ENCODE results near the gene AMH. TPM values are rescaled to one million over a fixed set of nuclear protein-coding genes. Genes with fewer than 3 reads are reported as not detected.

AMH gene
- total and polyA plus RNA-seq, 2 experiments from 2014 or later, result 1.9 to 6.8 TPM

GRCh38 chr19:2276429-2276986 lies 27.4 kb downstream of the AMH start:
- ATAC-seq (no peak), DNase-seq (ENCODE audit: low spot score) (no peak)
- no peak overlapping the region for H3K4me2 ChIP-seq
- no peak overlapping the region for H3K27ac ChIP-seq (ENCODE audit: low read depth)
- H3K27me3 Mint-ChIP-seq (ENCODE audit: insufficient read depth, low read depth, poor library complexity), result peaks cover 21% of the 10 kb centered on the region
- H3K36me3 Mint-ChIP-seq (ENCODE audit: low read depth), result peaks cover 31% of the 10 kb centered on the region
- H3K4me1 Mint-ChIP-seq, result peaks cover 22% of the 10 kb centered on the region
- H3F3A ChIP-seq (replicated peaks; ENCODE audit: low read depth), result peaks cover 36% of the 10 kb centered on the region
- no peak overlapping the region for H3K4me3 ChIP-seq
- TF ChIP-seq NANOG (IDR thresholded peaks at IDR 0.05; ENCODE audit: borderline replicate concordance) (no peak), EZH2phosphoT487 (IDR thresholded peaks at IDR 0.05; ENCODE audit: unreplicated experiment) (no peak), ZNF114 (CRISPR knock-in tag; IDR thresholded peaks at IDR 0.05) (no peak), EZH2 (IDR thresholded peaks at IDR 0.05; ENCODE audit: low read depth, unreplicated experiment) (no peak), POLR2AphosphoS5 (IDR thresholded peaks at IDR 0.05; ENCODE audit: low read depth) (no peak), JUNB (IDR thresholded peaks at IDR 0.05; ENCODE audit: unreplicated experiment) (no peak)
- TF ChIP-seq, protein P1, sequence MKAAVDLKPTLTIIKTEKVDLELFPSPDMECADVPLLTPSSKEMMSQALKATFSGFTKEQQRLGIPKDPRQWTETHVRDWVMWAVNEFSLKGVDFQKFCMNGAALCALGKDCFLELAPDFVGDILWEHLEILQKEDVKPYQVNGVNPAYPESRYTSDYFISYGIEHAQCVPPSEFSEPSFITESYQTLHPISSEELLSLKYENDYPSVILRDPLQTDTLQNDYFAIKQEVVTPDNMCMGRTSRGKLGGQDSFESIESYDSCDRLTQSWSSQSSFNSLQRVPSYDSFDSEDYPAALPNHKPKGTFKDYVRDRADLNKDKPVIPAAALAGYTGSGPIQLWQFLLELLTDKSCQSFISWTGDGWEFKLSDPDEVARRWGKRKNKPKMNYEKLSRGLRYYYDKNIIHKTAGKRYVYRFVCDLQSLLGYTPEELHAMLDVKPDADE (IDR thresholded peaks at IDR 0.05), result no peak
- TF ChIP-seq, protein P2, sequence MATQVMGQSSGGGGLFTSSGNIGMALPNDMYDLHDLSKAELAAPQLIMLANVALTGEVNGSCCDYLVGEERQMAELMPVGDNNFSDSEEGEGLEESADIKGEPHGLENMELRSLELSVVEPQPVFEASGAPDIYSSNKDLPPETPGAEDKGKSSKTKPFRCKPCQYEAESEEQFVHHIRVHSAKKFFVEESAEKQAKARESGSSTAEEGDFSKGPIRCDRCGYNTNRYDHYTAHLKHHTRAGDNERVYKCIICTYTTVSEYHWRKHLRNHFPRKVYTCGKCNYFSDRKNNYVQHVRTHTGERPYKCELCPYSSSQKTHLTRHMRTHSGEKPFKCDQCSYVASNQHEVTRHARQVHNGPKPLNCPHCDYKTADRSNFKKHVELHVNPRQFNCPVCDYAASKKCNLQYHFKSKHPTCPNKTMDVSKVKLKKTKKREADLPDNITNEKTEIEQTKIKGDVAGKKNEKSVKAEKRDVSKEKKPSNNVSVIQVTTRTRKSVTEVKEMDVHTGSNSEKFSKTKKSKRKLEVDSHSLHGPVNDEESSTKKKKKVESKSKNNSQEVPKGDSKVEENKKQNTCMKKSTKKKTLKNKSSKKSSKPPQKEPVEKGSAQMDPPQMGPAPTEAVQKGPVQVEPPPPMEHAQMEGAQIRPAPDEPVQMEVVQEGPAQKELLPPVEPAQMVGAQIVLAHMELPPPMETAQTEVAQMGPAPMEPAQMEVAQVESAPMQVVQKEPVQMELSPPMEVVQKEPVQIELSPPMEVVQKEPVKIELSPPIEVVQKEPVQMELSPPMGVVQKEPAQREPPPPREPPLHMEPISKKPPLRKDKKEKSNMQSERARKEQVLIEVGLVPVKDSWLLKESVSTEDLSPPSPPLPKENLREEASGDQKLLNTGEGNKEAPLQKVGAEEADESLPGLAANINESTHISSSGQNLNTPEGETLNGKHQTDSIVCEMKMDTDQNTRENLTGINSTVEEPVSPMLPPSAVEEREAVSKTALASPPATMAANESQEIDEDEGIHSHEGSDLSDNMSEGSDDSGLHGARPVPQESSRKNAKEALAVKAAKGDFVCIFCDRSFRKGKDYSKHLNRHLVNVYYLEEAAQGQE (IDR thresholded peaks at IDR 0.05; ENCODE audit: unreplicated experiment), result no peak
- H3K9me2 ChIP-seq (ENCODE audit: insufficient read depth), result no peaks in the 10 kb centered on the region
- H3K36me3 ChIP-seq (ENCODE audit: insufficient read depth), result peaks cover 4% of the 10 kb centered on the region; the same call in 1 of the 2 replicates
- H3K4me3 Mint-ChIP-seq, result no peak overlapping the region
- peaks cover 25% of the 10 kb centered on the region for H3K79me2 ChIP-seq (replicated peaks; ENCODE audit: insufficient read depth)
- H4K20me1 ChIP-seq (replicated peaks; ENCODE audit: insufficient read depth), result peaks cover 21% of the 10 kb centered on the region
- H2AFZ ChIP-seq, result no peak overlapping the region
- peaks cover 7% of the 10 kb centered on the region; the same call in 2 of the 3 replicates for H3K9me3 Mint-ChIP-seq
- peaks cover 15% of the 10 kb centered on the region for H3K4me1 ChIP-seq (ENCODE audit: insufficient read depth)
- no peak overlapping the region for H3K27ac Mint-ChIP-seq
- 0 out of 2 replicates have a peak, but pooled peaks cover under 1% of the 10 kb centered on the region for H3K27me3 ChIP-seq (ENCODE audit: insufficient read depth)

DNA sequence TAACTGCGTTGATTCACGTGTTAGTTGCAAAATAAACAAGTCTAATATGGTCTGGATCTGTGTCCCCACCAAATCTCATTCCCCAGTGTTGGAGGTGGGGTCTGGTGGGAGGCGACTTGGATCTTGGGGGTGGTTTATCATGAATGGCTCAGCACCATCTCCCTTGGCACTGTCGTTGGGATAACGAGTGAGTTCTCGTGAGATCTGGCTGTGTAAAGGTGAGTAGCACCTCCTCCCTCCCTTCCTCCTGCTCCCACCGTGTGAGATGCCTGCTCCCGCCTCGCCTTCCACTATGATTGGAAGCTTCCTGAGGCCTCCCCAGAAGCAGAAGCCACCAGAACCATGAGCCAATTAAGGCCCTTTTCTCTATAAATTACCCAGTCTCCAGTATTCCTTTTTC lies 28.0 kb downstream of the AMH start:
- no peak overlapping the region for H3K4me3 ChIP-seq
- Mint-ChIP-seq H3K4me1 (peaks cover 18% of the 10 kb centered on the region), H3K4me3 (no peak overlapping the region; the same call in 2 of the 3 replicates), H3K27me3 (ENCODE audit: insufficient read depth, low read depth, poor library complexity) (peaks cover 21% of the 10 kb centered on the region), H3K27ac (no peak overlapping the region), H3K36me3 (ENCODE audit: low read depth) (peaks cover 25% of the 10 kb centered on the region), H3K9me3 (peaks cover 7% of the 10 kb centered on the region; the same call in 2 of the 3 replicates)
- H3K27ac ChIP-seq (ENCODE audit: low read depth), result no peak overlapping the region
- H3K79me2 ChIP-seq (replicated peaks; ENCODE audit: insufficient read depth), result peaks cover 19% of the 10 kb centered on the region
- H3K4me2 ChIP-seq, result no peak overlapping the region
- no peak for TF ChIP-seq CREB1 (CRISPR knock-in tag; IDR thresholded peaks at IDR 0.05; ENCODE audit: low read depth)
- peaks cover 30% of the 10 kb centered on the region for H3F3A ChIP-seq (replicated peaks; ENCODE audit: low read depth)
- peaks cover 4% of the 10 kb centered on the region; the same call in 1 of the 2 replicates for H3K36me3 ChIP-seq (ENCODE audit: insufficient read depth)
- H3K27me3 ChIP-seq (ENCODE audit: insufficient read depth), result peaks cover 7% of the 10 kb centered on the region; the same call in 1 of the 2 replicates
- DNase-seq (ENCODE audit: low spot score) (no peak), ATAC-seq (no peak)
- H2AFZ ChIP-seq, result no peak overlapping the region
- peaks cover 14% of the 10 kb centered on the region for H4K20me1 ChIP-seq (replicated peaks; ENCODE audit: insufficient read depth)
- peaks cover 12% of the 10 kb centered on the region for H3K4me1 ChIP-seq (ENCODE audit: insufficient read depth)
- H3K9me2 ChIP-seq (ENCODE audit: insufficient read depth), result no peaks in the 10 kb centered on the region

Measured in GM23338 (cell line).